Skeletal muscle cell (primary cell): ENCODE data around the gene DFFB.

Experiments used
- DNase-seq: peaks from one replicate; pipeline ENCODE4 v3.0.0-alpha.2; 2010; ENCODE audit warnings: low read depth
- H3K4me3 ChIP-seq: 2 replicates; pipeline ENCODE4 v1.5.1; 2011; ENCODE audit warnings: low read depth, mild to moderate bottlenecking, control low read depth, low read length, moderate library complexity

The DFFB gene

GRCh38 chr1:3891329-3891865 lies 34.1 kb downstream of the DFFB start:
- no peak overlapping the region for H3K4me3 ChIP-seq

GRCh38 chr1:3892748-3893147 lies 35.5 kb downstream of the DFFB start:
- DNase-seq, result no peak

More at GRCh38 chr1:3891329-3891865, 34.1 kb downstream of the DFFB start:
- DNase-seq, result no peak

GRCh38 chr1:3893190-3893589 lies 35.9 kb downstream of the DFFB start:
- no peak overlapping the region for H3K4me3 ChIP-seq
- no peak for DNase-seq

More at GRCh38 chr1:3892748-3893147, 35.5 kb downstream of the DFFB start:
- no peak overlapping the region for H3K4me3 ChIP-seq

- no peak overlapping the region for H3K4me3 ChIP-seq
- no peak for DNase-seq
Observed at GRCh38 chr1:3894626-3895278, 37.5 kb downstream of the DFFB start.

- no peak overlapping the region for H3K4me3 ChIP-seq
- no peak for DNase-seq
Observed at GRCh38 chr1:3895279-3895950, 38.1 kb downstream of the DFFB start.

- no peak overlapping the region for H3K4me3 ChIP-seq
Observed at GRCh38 chr1:3895951-3896325, 38.7 kb downstream of the DFFB start.

GRCh38 chr1:3896396-3897000 lies 39.2 kb downstream of the DFFB start:
- H3K4me3 ChIP-seq, result no peak overlapping the region
- no peak for DNase-seq

More at GRCh38 chr1:3895951-3896325, 38.7 kb downstream of the DFFB start:
- DNase-seq, result no peak

GRCh38 chr1:3898475-3898735 lies 41.1 kb downstream of the DFFB start:
- no peak for DNase-seq
- H3K4me3 ChIP-seq, result no peak overlapping the region

- no peak for DNase-seq
Observed at GRCh38 chr1:3898994-3899753, 41.9 kb downstream of the DFFB start.

GRCh38 chr1:3899754-3900149 lies 42.5 kb downstream of the DFFB start:
- H3K4me3 ChIP-seq, result peak overlapping the region; percentile 95
- no peak for DNase-seq

More at GRCh38 chr1:3898994-3899753, 41.9 kb downstream of the DFFB start:
- H3K4me3 ChIP-seq, result peak overlapping the region; percentile 95

- peak within 1 kb of the TSS; percentile 95 for H3K4me3 ChIP-seq
- peak; percentile 96 for DNase-seq
Observed at GRCh38 chr1:3900150-3900968, 43.1 kb downstream of the DFFB start, which contains the start of gene C1orf174. TSS of gene C1orf174 (minus strand) at chr1:3900272. CDS start at chr1:3900186, 86 bp downstream.

- DNase-seq, result peak; percentile 85
- peak overlapping the region; percentile 95 for H3K4me3 ChIP-seq
Observed at GRCh38 chr1:3900969-3901529, 43.8 kb downstream of the DFFB start.

- DNase-seq, result no peak
- H3K4me3 ChIP-seq, result no peak overlapping the region
Observed at GRCh38 chr1:3902111-3902511, 44.8 kb downstream of the DFFB start.

- no peak overlapping the region for H3K4me3 ChIP-seq
- DNase-seq, result no peak
Observed at GRCh38 chr1:3902571-3903091, 45.4 kb downstream of the DFFB start.

- peak; percentile 35 for DNase-seq
- no peak overlapping the region for H3K4me3 ChIP-seq
Observed at GRCh38 chr1:3903141-3904005, 46.1 kb downstream of the DFFB start.

GRCh38 chr1:3904006-3904842 lies 46.9 kb downstream of the DFFB start:
- no peak overlapping the region for H3K4me3 ChIP-seq
- DNase-seq, result no peak

- no peak overlapping the region for H3K4me3 ChIP-seq
- DNase-seq, result no peak
Observed at GRCh38 chr1:3904843-3905185, 47.5 kb downstream of the DFFB start.
